Suprapubic skin (tissue), 3 donors: Measurements from ENCODE around the gene ZNF664.

ENCODE experiments used
- EP300 ChIP-seq: sonication (generic); formaldehyde crosslinking; IDR thresholded peaks from one replicate; pipeline ENCODE4 v1.6.1; 2017; ENCODE audit warnings: antibody characterized with exemption
- POLR2A ChIP-seq, 2 donors: fragments of 450-650 bp; IDR thresholded peaks; one replicate each; pipeline ENCODE4 v1.6.1; 2017; ENCODE audit warnings: antibody characterized with exemption in 2 of 2, mild to moderate bottlenecking in 2 of 2, moderate library complexity in 2 of 2
- TF ChIP-seq, protein P1 (sequence below), 2 donors: fragments of 200-600 bp in 1 of 2; fragments of 450-650 bp in 1 of 2; sonication (generic) in 1 of 2; IDR thresholded peaks; one replicate each; pipeline ENCODE4 v1.5.1; 2016 to 2019; ENCODE audit warnings: antibody characterized with exemption in 2 of 2, mild to moderate bottlenecking in 1 of 2, moderate library complexity in 1 of 2

DNA sequence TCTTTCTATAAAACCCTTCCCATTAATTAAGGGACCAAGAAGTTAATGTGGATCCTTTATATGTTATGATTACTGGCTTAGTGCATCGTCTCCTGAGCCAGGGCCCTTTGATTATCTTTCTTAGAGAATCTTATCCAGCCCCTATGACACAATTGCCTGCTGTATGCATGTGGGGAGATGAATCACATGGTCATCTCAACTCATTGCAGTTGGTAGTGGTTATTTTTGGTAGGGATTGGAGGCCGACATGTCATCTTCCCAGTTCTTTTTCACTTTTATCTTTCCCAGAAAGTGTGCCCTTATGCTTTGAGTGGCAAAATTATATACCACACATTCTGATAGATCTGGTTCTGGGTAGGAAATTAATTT lies 26.0 kb downstream of the ZNF664 start:
- TF ChIP-seq, protein P1, sequence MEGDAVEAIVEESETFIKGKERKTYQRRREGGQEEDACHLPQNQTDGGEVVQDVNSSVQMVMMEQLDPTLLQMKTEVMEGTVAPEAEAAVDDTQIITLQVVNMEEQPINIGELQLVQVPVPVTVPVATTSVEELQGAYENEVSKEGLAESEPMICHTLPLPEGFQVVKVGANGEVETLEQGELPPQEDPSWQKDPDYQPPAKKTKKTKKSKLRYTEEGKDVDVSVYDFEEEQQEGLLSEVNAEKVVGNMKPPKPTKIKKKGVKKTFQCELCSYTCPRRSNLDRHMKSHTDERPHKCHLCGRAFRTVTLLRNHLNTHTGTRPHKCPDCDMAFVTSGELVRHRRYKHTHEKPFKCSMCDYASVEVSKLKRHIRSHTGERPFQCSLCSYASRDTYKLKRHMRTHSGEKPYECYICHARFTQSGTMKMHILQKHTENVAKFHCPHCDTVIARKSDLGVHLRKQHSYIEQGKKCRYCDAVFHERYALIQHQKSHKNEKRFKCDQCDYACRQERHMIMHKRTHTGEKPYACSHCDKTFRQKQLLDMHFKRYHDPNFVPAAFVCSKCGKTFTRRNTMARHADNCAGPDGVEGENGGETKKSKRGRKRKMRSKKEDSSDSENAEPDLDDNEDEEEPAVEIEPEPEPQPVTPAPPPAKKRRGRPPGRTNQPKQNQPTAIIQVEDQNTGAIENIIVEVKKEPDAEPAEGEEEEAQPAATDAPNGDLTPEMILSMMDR (IDR thresholded peaks at IDR 0.05), result no peak
- TF ChIP-seq POLR2A (IDR thresholded peaks at IDR 0.05) (no peak), EP300 (no peak)
